ENCODE results near the gene FXN.

DNA sequence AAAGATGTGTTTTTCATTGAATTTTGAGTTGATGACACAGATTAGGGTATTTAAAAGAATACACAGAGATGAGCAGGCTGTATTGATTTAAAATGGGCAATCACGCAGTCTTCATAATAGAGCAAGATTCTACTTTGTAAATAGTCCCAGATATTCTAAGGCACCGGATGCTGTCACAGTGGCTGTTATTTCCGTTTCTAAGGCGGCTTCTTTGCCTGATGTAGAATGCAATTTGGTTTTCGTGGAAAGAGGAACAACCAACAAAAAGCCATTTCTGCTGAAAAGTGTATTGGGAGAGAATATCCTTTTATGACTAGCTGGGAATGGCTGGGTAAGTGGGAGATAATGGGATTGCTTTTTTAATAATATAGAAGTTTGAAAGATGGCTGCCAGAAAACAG, 39.1 kb upstream of the FXN start:
- TF ChIP-seq, protein P1, sequence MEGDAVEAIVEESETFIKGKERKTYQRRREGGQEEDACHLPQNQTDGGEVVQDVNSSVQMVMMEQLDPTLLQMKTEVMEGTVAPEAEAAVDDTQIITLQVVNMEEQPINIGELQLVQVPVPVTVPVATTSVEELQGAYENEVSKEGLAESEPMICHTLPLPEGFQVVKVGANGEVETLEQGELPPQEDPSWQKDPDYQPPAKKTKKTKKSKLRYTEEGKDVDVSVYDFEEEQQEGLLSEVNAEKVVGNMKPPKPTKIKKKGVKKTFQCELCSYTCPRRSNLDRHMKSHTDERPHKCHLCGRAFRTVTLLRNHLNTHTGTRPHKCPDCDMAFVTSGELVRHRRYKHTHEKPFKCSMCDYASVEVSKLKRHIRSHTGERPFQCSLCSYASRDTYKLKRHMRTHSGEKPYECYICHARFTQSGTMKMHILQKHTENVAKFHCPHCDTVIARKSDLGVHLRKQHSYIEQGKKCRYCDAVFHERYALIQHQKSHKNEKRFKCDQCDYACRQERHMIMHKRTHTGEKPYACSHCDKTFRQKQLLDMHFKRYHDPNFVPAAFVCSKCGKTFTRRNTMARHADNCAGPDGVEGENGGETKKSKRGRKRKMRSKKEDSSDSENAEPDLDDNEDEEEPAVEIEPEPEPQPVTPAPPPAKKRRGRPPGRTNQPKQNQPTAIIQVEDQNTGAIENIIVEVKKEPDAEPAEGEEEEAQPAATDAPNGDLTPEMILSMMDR (IDR thresholded peaks at IDR 0.05; ENCODE audit: low read depth, low read length): no peak
- no peak for TF ChIP-seq EZH2phosphoT487 (IDR thresholded peaks at IDR 0.05; ENCODE audit: low read depth)
